Activated T-cell treated with anti-CD3 and anti-CD28 coated beads for 4 hours (primary cell): ENCODE data around the gene CCT4.
"Not testable (repeated sequence)": the region's sequence is repeated elsewhere in the genome, so short reads cannot be mapped to it uniquely, and the experiment has no call there.

Experiments
- DNase-seq: peaks from one replicate; pipeline ENCODE4 v3.0.0-alpha.2; 2020

The CCT4 gene, protein sequence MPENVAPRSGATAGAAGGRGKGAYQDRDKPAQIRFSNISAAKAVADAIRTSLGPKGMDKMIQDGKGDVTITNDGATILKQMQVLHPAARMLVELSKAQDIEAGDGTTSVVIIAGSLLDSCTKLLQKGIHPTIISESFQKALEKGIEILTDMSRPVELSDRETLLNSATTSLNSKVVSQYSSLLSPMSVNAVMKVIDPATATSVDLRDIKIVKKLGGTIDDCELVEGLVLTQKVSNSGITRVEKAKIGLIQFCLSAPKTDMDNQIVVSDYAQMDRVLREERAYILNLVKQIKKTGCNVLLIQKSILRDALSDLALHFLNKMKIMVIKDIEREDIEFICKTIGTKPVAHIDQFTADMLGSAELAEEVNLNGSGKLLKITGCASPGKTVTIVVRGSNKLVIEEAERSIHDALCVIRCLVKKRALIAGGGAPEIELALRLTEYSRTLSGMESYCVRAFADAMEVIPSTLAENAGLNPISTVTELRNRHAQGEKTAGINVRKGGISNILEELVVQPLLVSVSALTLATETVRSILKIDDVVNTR

DNA sequence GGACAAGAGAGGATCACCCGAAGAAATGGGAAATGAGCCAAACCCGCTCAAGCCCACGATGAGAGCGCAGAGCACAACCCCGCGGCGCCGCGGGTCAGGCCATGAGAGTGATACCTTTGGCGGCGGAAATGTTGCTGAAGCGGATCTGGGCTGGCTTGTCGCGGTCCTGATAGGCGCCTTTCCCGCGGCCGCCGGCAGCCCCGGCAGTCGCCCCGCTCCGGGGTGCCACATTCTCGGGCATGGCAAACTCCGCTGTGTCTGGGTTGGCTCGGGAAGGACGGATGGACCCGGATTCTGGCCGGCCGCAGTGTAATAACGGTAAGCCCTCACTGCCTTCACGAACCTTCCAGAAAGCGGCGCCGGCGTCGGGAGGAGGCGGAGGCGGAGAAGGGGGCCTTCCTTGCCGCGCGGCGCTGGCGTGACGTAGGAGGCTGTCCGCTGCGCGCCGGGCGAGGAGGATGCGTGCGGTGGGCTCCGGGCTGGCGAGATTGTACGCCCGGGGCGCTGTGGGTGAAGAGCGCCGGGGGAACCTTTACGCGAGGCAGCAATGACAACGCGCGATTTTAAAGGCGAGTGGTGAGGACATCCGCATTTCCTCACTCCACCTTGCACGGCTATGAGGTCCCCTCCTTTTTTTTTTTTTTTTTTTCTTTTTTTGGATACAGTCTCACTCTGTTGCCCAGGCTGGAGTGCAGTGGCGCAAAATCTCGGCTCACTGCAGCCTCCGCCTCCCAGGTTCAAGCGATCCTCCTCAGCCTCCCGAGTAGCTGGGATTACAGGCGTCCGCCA is at the start of gene CCT4:
Gene CCT4 (minus strand): TSS at position 390 of the 789 bp plus-strand sequence. CDS start 149 bp downstream, at position 241.
- DNase-seq: peak; percentile 90

DNA sequence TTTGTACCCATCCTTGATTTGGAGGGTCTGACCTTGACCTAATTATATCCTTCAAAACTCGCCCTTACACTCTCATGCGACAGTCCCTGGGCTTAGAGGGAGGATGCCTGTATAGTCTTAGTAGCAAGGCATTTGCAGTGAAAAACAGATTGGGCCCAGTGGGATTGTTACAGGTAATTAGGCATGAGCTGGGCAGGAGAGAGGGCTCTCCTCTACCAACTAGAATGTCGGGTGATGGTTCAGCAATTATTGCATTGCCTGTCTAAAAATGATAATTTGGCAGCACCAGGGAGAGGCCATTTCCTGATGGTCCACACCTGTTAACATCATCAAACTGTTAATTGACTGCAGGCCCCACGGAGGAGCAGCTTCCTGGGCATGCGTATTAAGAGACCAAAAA is 49.4 kb upstream of the CCT4 start:
- no peak for DNase-seq

DNA sequence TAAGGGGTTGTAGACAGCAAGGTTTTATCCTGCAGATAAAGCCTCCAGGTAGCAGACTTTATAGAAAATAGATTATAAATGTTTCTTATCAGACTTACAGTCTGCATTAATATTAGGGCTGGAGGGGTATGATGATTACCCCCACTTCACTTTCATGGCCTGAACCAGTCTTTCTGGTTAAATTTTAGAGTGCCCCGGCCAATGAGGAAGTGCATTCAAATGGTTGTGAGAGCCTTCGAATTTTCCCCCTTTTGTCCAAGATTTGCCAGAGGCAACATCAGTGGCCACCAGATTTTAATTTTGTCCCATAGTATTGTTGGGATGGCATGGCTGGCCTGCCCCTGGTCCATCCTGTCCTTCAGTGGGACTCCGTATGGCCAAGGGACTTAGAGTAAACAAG is 48.6 kb upstream of the CCT4 start:
- no peak for DNase-seq

DNA sequence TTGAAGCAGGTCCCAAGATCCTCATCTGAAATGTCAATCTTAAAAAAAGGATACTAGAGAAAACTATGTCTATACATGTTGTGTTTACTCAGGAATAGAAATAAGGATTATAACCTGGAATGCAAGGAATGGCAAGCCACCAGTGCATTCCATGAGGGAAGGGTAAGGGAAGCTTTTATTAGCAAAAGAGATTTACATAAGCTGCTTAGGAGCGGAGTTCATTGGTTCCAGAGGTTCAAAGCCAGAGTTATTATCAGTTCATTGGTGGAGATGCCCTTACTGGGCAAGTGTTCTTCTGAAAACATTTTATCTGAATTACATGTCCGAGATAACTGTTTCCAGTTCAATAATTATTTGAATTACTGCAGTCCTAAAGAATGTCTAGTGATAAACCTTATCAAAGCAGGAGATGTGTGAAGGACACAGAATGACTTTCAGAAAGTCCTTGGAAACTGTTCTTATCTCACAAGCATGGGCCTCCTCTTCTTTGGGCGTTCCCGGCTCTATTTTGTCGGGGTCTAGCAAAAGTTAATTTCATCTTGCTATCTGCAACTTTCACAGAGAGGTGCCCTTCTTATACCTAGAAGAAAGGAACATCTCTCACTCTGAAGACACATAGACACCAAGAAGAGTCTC is 40.5 kb upstream of the CCT4 start:
- no peak for DNase-seq

DNA sequence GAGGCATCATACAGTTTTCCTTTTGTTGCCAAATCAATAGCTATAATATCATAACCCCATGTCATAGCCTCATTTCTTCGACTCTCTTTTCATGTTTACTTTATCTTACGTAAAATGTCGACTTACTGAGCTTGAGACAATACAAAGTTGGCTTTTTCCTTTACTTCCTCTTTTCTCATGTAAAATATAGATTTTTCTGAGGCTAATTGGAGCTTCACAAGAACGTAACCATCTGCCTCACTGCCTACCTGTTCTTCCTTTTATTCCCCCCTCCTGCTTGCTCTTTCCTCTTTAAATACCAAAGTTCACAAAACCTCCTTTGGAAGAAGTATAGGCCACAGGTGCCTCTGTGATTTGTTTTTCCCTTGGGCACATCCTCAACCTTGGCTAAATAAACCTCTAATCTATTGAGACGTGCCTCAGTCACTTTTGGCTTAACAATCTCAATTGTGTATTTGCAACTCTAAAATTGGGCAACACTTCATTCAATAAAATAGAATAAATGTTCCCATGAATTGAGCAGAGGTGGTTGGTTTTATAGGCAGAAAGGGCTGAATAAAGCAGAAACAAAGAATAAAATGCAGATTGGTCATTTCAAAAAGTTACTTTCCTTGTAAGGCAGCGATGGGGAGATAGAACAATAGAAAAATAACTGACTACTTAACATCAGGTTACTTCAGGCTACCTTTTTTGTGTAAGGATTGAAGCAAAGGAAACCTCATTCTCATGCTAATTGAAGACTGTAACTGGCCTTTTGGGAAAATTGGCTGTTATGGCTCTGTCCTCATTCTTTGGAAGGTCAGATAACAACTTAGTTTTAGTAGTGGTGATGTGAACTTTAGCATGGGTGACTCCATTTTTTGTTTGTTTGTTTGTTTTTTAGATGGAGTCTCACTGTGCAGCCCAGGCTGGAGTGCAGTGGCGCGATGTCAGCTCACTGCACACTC is 38.3 kb upstream of the CCT4 start:
- DNase-seq: no peak

DNA sequence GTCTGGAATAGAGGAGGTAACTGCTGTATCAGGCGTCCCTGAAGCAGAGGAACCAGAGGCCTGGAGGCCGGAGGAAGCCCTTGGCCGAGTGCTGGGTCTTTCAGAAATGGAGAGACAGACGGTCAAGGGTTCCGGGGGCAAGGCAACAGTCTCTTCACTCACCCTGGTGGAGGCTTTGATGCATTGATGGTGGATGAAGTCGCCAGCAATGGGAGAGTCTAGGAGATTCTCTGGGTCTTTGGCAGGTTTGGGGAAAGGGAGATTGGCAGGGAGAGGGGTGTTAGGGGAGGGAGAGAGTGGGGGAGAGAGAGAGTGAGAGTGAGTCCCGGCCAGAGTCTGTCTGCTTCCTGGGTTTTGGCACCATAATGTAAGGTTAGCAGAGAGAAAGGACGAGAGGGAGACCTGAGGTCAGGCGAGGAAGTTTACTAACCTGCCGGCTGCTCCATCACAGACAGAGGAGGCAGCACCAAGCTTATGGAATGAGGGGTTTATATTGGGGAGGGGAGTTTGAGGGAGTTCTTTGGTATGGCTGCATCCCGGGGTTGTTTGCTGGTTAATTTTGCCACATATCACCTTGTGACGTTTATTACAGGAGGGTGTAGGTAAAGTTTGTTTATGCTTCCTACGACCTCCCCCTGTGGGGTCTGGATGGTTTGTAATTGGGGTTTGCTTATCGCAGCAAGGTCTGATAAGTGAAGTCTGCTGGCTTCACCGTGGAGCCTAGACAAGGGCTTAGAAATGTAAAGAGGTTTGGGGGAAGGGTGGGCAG is 36.6 kb upstream of the CCT4 start:
- DNase-seq: no peak

DNA sequence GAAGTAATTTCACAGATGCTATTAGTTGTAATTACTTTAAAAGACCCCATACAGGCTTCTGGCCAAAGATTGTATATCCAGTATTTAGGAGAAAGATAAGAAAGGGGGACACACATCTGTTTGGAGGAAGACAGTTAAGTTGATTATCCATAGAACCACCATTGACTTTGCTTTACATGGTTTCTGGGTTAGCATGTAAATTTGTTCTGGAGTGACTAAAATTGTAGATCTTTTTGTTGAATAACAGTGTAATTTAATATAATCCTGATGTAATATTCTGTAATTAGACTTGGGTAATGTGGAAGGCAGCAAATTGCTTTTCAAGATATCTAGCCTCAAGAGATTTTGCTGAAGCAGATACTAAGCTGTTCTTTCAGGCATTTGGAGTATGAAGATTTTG is 34.3 kb upstream of the CCT4 start:
- DNase-seq: no peak

DNA sequence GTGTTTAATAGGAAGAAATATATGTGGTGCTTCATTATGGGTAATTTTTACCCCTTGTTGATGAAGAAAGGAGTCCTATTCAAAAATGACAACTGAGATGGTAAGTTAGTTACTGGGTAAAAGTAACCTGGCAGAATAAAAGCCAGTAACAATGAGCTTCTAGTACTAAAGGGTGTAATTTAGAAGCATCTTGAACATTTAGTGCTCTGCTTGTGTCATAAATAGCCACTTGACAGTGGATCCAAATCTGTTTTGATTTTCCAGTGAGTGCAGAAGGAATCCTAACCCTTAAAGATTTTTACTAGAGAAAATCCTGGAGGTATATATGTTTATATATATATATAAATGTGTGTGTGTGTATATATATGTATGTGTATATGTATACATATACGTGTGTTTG is 32.1 kb upstream of the CCT4 start:
- no peak for DNase-seq

DNA sequence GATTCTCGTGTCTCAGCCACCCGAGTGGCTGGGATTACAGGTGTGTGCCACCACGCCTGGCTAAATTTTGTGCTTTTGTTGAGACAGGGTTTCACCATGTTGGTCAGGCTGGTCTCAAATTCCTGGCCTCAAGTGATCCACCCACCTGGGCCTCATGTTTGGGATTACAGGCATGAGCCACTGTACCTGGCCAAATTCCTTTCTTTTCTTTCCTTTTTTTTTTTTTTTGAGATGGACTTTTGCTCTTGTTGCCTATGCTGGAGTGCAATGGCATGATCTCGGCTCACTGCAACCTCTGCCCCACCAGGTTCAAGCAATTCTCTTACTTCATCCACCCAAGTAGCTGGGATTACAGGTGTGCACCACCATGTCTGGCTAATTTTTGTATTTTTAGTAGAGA is 26.3 kb upstream of the CCT4 start:
- not testable (repeated sequence) for DNase-seq

DNA sequence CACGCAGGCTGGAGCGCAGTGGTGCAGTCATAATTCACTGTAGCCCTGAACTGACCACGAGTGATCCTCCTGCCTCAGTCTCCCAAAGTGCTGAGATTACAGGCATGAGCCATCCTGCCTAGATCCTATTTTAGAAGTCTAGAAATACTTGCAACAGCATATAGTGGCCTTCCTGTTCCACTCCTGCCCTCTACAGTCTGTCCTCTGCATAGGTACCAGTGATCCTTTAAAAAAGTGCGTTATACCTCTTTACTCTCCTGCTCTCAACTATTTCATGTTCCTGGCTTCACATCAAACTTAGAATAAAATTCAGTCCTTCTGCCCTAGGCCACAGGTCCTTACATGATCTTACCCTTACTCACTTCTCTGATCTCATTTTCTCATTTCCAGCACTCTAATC is 23.1 kb upstream of the CCT4 start:
- no peak for DNase-seq

DNA sequence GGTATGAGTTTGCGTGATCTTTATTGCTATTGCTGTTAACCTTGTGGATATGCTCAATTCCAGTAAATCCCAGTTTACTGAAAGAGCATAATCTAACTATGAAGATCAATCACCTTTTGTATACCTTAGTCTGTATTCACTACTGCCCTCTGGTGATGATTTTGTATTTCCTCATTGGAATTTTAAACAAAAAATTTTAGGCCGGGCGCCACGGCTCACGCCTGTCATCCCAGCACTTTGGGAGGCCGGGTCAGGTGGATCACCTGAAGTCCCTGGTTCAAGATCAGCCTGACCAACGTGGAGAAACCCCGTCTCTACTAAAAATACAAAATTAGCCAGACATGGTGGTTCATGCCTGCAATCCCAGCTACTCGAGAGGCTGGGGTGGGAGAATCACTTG is 22.1 kb upstream of the CCT4 start:
- no peak for DNase-seq

DNA sequence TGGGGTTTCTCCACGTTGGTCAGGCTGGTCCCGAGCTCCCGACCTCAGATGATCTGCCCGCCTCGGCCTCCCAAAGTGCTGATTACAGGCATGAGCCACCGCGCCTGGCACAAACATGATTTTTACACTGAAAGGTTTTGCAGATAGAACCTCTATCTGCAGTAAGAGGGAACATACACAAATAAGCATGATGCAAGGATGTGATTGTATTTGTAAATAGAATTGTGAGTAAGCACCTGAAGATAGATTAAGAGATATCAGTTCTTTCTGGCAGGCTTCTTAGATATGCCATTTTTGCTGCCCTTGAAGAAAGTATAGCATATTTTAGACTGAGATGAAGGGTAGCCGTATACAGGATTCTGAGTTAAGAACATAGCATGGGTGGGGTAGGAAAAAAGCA is 20.7 kb upstream of the CCT4 start:
- DNase-seq: no peak

DNA sequence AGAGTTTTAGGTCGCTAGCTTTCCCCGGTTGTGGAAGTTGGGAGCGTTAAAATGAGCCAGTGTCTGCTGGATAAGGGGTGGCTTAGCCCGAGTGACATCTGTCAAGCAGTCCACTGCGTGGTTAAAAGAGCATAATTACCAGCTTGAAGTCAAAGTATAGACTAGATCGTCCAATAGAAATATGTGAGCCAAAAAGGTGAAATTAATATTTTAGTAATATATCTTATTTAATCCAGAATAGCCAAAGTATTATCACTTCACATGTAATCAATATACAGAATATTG is 17.7 kb upstream of the CCT4 start:
- no peak for DNase-seq

DNA sequence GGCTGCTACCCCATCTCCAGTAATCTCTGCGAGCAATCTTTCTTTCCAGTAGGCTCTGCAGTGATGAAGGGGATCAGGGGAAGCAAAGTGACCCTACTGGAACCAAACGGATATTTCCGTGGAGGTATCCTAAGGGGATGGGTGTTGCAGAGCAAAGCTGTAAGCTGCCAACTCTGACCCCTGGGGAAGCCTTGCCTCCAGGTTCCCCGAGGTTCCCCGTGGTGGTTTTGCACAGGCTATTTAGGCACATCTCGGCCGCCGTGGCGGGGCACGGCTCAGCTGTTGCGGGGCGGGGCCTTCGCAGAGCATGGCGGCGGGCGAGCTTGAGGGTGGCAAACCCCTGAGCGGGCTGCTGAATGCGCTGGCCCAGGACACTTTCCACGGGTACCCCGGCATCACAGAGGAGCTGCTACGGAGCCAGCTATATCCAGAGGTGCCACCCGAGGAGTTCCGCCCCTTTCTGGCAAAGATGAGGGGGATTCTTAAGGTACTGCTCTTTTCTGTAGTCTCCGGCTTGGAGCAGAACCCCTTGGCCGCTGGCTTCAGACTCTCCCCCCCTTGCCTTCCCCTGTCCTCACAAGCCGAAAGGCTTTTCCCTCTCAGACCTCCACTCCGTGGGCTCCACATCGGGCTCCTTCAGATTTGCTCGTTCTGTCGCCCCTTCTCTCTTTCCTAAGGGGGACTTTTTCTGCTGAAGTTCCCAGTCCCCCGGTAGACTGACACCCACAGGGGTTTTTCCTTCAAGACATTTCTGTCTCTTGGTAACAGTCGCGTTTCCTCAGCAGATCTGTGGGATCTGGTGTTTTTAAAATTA is 17.1 kb upstream of the CCT4 start, which contains the start of gene COMMD1:
Gene COMMD1 (plus strand): TSS at position 303 of the 814 bp plus-strand sequence. CDS start 5 bp downstream, at position 308.
- peak; percentile 72 for DNase-seq

DNA sequence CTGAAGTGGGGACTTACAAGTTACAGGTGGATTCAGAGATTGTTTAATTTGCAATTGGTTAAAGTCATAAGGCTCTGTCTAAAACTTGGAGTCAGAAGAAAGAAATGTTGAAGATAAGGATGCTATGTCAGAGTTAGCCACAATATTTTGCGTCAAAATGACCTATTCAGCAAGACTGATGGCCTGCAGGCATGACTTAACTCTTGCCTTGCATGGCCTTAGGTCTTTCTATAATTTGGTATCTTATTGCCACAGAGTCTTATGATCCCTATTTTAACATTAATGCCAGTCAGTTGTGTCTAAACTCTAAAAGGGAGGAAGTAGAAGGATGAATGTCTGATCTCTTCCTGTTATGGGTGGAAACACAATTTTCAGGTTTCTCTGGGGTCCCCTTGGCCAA is 11.8 kb upstream of the CCT4 start:
- DNase-seq: no peak

DNA sequence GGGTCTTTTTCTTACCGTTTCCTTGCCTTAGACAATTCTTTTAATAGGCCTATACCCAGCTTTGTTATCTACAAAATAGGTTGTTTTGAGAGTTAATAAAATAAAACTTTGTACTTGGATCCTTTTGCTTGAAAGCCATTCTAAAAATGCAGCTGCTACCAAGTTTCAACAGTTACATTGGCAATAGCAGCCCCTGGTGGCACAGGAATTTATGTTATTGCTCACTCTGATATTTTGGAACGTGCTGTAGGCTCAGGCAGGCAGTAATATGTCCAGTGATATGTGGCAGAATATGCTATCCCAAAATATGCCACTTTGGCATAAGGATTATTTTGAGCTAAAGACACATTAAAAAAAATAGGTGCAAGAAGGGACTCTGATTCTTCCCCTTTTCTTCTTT is 10.4 kb upstream of the CCT4 start:
- no peak for DNase-seq

DNA sequence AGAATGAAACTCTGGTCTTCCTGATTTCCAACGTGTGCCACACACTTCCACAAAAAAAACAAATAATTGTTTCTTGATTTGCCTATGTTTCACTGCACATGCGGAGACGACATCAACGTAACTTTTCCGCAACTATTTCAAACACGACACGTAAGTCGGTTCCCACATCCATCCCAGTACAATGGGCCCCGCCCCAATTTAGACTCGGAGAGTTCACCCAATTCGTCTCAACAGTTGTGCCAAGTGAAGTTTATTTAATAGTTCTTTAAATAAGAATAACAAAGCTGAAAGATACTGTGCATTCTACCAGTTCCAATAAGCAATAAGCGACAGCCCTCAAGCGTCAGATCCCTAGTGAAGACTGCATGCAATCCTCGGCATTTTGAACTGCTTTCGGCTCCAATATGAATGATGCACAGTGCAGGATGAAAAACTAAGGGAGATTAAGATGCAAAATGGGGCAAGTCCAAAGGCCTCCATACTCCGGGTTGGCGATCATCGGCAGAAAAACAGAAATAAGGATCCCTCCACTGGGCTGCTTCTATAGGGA is 664 bp downstream of the CCT4 start:
- no peak for DNase-seq

DNA sequence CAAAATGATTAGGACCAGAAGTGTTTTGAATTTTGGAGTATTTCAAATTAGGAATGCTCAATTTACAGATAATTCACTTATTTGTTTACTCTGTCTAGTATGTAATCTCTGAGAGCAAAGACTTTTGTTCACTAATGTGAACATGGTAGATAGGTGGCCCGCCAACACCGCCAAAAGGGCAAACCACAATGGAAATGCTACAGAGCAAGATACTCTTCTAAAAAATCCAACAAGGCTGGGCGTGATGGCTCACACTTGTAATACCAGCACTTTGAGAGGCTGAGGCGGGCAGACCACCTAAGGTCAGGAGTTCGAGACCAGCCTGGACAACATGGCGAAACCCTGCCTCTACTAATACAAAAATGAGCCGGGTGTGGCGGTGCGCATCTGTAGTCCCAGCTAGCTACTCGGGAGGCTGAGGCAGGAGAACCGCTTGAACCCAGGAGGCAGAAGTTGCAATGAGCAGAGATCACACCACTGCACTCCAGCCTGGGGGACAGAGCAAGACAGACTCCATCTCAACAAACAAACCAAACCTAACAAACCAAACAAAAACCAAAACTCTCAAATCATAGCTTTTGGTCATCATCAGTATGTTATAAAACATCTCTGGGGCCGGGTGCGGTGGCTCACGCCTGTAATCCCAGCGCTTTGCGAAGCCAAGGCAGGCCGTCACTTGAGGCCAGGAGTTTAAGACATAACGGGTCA is 2.4 kb downstream of the CCT4 start:
- DNase-seq: no peak

DNA sequence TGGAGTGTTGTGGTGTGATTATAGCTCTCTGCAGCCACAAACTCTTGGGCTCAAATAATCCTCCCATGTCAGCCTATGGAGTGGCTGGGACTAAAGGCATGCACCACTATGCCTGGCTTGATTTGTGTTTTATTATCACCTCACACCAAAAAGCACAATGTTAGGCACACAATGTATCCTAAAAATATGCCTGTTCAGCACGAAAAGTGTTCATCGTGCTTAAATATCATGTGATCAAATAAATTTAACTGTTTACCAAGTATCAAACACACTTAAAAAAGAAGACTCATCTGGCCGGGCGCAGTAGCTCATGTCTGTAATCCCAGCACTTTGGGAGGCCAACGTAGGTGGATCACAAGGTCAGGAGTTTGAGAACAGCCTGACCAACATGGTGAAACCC is 5.6 kb downstream of the CCT4 start:
- DNase-seq: no peak

DNA sequence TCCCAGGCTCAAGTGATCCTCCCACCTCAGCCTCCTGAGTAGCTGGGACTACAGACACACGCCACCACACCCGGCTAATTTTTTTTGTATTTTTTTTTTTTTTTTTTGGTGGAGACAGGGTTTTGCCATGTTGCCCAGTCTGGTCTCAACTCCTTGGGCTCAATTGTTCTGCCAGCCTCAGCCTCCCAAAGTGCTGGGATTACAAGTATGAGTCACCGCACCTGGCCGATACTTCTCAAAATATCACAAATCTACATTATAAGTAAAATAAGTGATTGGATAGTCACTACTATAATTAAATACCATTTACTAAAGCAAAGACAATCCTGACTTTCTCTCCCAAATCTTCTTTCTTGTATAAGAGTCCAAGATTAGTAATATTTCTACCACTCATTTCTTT is 9.1 kb downstream of the CCT4 start:
- DNase-seq: not testable (repeated sequence)
